IPS-15b (cell line): ENCODE results near the gene CLMP.
"Not testable (repeated sequence)": the region's sequence is repeated elsewhere in the genome, so short reads cannot be mapped to it uniquely, and the experiment has no call there.

Experiments used
- H3K27me3 ChIP-seq: one replicate; pipeline ENCODE4 v1.6.1; 2013; ENCODE audit warnings: low read length; ENCODE audit not compliant: control insufficient read depth, insufficient read depth
- H3K36me3 ChIP-seq: one replicate; pipeline ENCODE4 v1.6.1; 2013; ENCODE audit warnings: low read length; ENCODE audit not compliant: control insufficient read depth, insufficient read depth
- H3K4me1 ChIP-seq: one replicate; pipeline ENCODE4 v1.6.1; 2013; ENCODE audit warnings: mild to moderate bottlenecking, low read length; ENCODE audit not compliant: control insufficient read depth, insufficient read depth
- H3K4me3 ChIP-seq: one replicate; pipeline ENCODE4 v1.5.1; 2013; ENCODE audit warnings: low read depth, low read length
- H3K9ac ChIP-seq: one replicate; pipeline ENCODE4 v1.6.1; 2013; ENCODE audit warnings: low read depth, mild to moderate bottlenecking, low read length
- H3K9me3 ChIP-seq: one replicate; pipeline ENCODE4 v1.6.1; 2013; ENCODE audit warnings: mild to moderate bottlenecking, low read length; ENCODE audit not compliant: control insufficient read depth, insufficient read depth

CLMP gene

GRCh38 chr11:123107945-123108495 lies 87.0 kb downstream of the CLMP start:
- no peaks in the 10 kb centered on the region for H3K9me3 ChIP-seq
- no peaks in the 10 kb centered on the region for H3K36me3 ChIP-seq
- no peak overlapping the region for H3K9ac ChIP-seq
- no peaks in the 10 kb centered on the region for H3K27me3 ChIP-seq
- no peak overlapping the region for H3K4me3 ChIP-seq
- H3K4me1 ChIP-seq: no peaks in the 10 kb centered on the region

GRCh38 chr11:123104697-123105096 lies 90.4 kb downstream of the CLMP start:
- Histone ChIP-seq H3K4me3 (no peak overlapping the region), H3K27me3 (no peaks in the 10 kb centered on the region), H3K9me3 (no peaks in the 10 kb centered on the region), H3K36me3 (no peaks in the 10 kb centered on the region), H3K9ac (no peak overlapping the region), H3K4me1 (no peaks in the 10 kb centered on the region)

- H3K9ac ChIP-seq: no peak overlapping the region
- no peaks in the 10 kb centered on the region for H3K9me3 ChIP-seq
- no peaks in the 10 kb centered on the region for H3K27me3 ChIP-seq
- H3K4me1 ChIP-seq: no peaks in the 10 kb centered on the region
- no peaks in the 10 kb centered on the region for H3K36me3 ChIP-seq
- no peak overlapping the region for H3K4me3 ChIP-seq
Measured at GRCh38 chr11:123103326-123103980, 91.6 kb downstream of the CLMP start.

- Histone ChIP-seq H3K27me3 (no peaks in the 10 kb centered on the region), H3K9me3 (no peaks in the 10 kb centered on the region), H3K4me1 (no peaks in the 10 kb centered on the region), H3K9ac (no peak overlapping the region), H3K36me3 (no peaks in the 10 kb centered on the region), H3K4me3 (no peak overlapping the region)
Measured at GRCh38 chr11:123100379-123101085, 94.5 kb downstream of the CLMP start.

GRCh38 chr11:123098990-123099389 lies 96.1 kb downstream of the CLMP start:
- H3K36me3 ChIP-seq: no peaks in the 10 kb centered on the region
- H3K9ac ChIP-seq: no peak overlapping the region
- H3K4me1 ChIP-seq: no peaks in the 10 kb centered on the region
- no peaks in the 10 kb centered on the region for H3K9me3 ChIP-seq
- no peak overlapping the region for H3K4me3 ChIP-seq
- H3K27me3 ChIP-seq: no peaks in the 10 kb centered on the region

GRCh38 chr11:123093739-123094138 lies 101.3 kb downstream of the CLMP start:
- Histone ChIP-seq H3K36me3 (no peaks in the 10 kb centered on the region), H3K9ac (no peak overlapping the region)

GRCh38 chr11:123091506-123091905 lies 103.5 kb downstream of the CLMP start:
- Histone ChIP-seq H3K4me1 (no peaks in the 10 kb centered on the region), H3K9me3 (no peaks in the 10 kb centered on the region), H3K9ac (no peak overlapping the region), H3K4me3 (no peak overlapping the region), H3K27me3 (no peaks in the 10 kb centered on the region), H3K36me3 (no peaks in the 10 kb centered on the region)

More at GRCh38 chr11:123093739-123094138, 101.3 kb downstream of the CLMP start:
- Histone ChIP-seq H3K4me1 (no peaks in the 10 kb centered on the region), H3K9me3 (no peaks in the 10 kb centered on the region), H3K27me3 (no peaks in the 10 kb centered on the region), H3K4me3 (no peak overlapping the region)

GRCh38 chr11:123090168-123090567 lies 104.9 kb downstream of the CLMP start:
- not testable (repeated sequence) for H3K4me3 ChIP-seq, H3K4me1 ChIP-seq, H3K9ac ChIP-seq, H3K27me3 ChIP-seq, H3K36me3 ChIP-seq, H3K9me3 ChIP-seq

- not testable (repeated sequence) for H3K4me1 ChIP-seq, H3K9me3 ChIP-seq, H3K36me3 ChIP-seq, H3K9ac ChIP-seq, H3K4me3 ChIP-seq, H3K27me3 ChIP-seq
Measured at GRCh38 chr11:123088896-123089295, 106.2 kb downstream of the CLMP start.

GRCh38 chr11:123087657-123088056 lies 107.4 kb downstream of the CLMP start:
- not testable (repeated sequence) for H3K36me3 ChIP-seq, H3K4me3 ChIP-seq, H3K9ac ChIP-seq, H3K27me3 ChIP-seq, H3K4me1 ChIP-seq, H3K9me3 ChIP-seq

- H3K9ac ChIP-seq: no peak overlapping the region
- no peaks in the 10 kb centered on the region for H3K27me3 ChIP-seq
- no peaks in the 10 kb centered on the region for H3K9me3 ChIP-seq
- no peaks in the 10 kb centered on the region for H3K36me3 ChIP-seq
- H3K4me1 ChIP-seq: no peaks in the 10 kb centered on the region
- no peak overlapping the region for H3K4me3 ChIP-seq
Measured at GRCh38 chr11:123086305-123086704, 108.7 kb downstream of the CLMP start.

- Histone ChIP-seq H3K27me3 (no peaks in the 10 kb centered on the region), H3K9ac (no peak overlapping the region), H3K4me3 (no peak overlapping the region), H3K36me3 (no peaks in the 10 kb centered on the region), H3K4me1 (no peaks in the 10 kb centered on the region), H3K9me3 (no peaks in the 10 kb centered on the region)
Measured at GRCh38 chr11:123085497-123085896, 109.6 kb downstream of the CLMP start.
